Liver (tissue), 9 donors: ENCODE data around the gene SOWAHC. TPM values are rescaled to one million over a fixed set of nuclear protein-coding genes. Genes with fewer than 3 reads are reported as not detected.
"Not testable (repeated sequence)": the region's sequence is repeated elsewhere in the genome, so short reads cannot be mapped to it uniquely, and the experiment has no call there.

ENCODE experiments used
- DNase-seq: peaks from one replicate; pipeline ENCODE4 v3.0.0-alpha.2; 2017; ENCODE audit warnings: low spot score
- H3K27ac ChIP-seq, 2 donors: one replicate each; pipeline ENCODE4 v1.7.0; 2013; ENCODE audit warnings: inconsistent platforms in 2 of 2, low read length in 2 of 2, control low read depth in 1 of 2, low read depth in 1 of 2, mild to moderate bottlenecking in 1 of 2
- H3K27me3 ChIP-seq, 4 donors: one replicate each; pipeline versions ENCODE4 v1.6.1 to v1.7.0; 2013; ENCODE audit warnings: low read length in 3 of 4, inconsistent platforms in 1 of 4, mild to moderate bottlenecking in 1 of 4, moderate library complexity in 1 of 4; ENCODE audit not compliant: control insufficient read depth in 4 of 4, insufficient read depth in 4 of 4
- H3K36me3 ChIP-seq, 4 donors: one replicate each; pipeline versions ENCODE4 v1.6.1 to v1.7.0; 2013; ENCODE audit warnings: low read length in 3 of 4, mild to moderate bottlenecking in 3 of 4, low read depth in 1 of 4, moderate library complexity in 1 of 4; ENCODE audit not compliant: control insufficient read depth in 4 of 4, insufficient read depth in 3 of 4
- H3K4me1 ChIP-seq, 4 donors: one replicate each; pipeline versions ENCODE4 v1.6.1 to v1.7.0; 2013; ENCODE audit warnings: low read length in 3 of 4, mild to moderate bottlenecking in 3 of 4, moderate library complexity in 1 of 4; ENCODE audit not compliant: control insufficient read depth in 4 of 4, insufficient read depth in 4 of 4
- H3K4me3 ChIP-seq, 3 donors: one replicate each; pipeline versions ENCODE4 v1.6.1 to v1.7.0; 2013; ENCODE audit warnings: low read length in 3 of 3, control low read depth in 1 of 3, low read depth in 1 of 3, mild to moderate bottlenecking in 1 of 3
- H3K9ac ChIP-seq, 2 donors: one replicate each; pipeline ENCODE4 v1.7.0; 2013; ENCODE audit warnings: low read length in 2 of 2, mild to moderate bottlenecking in 2 of 2, moderate library complexity in 2 of 2, control low read depth in 1 of 2, low read depth in 1 of 2
- H3K9me3 ChIP-seq, 4 donors: one replicate each; pipeline versions ENCODE4 v1.6.1 to v1.7.0; 2013; ENCODE audit warnings: low read length in 3 of 4; ENCODE audit not compliant: control insufficient read depth in 4 of 4
- ATF3 ChIP-seq: IDR thresholded peaks from 2 replicates; pipeline ENCODE4 v1.6.1; 2016; ENCODE audit warnings: antibody characterized with exemption
- CTCF ChIP-seq: fragments of 150-350 bp; IDR thresholded peaks from 2 replicates; pipeline ENCODE4 v1.5.1; 2017; ENCODE audit warnings: improper control_type of control experiment, low read depth, low read length; ENCODE audit not compliant: missing input control
- EGR1 ChIP-seq, 2 donors: IDR thresholded peaks; 2 replicates each; pipeline ENCODE4 v1.6.1; 2016 to 2018; ENCODE audit warnings: antibody characterized with exemption in 2 of 2, low read depth in 2 of 2
- FOXA1 ChIP-seq: IDR thresholded peaks from 2 replicates; pipeline ENCODE4 v1.6.1; 2016; ENCODE audit warnings: antibody characterized with exemption
- FOXA2 ChIP-seq: IDR thresholded peaks from 2 replicates; pipeline ENCODE4 v1.6.1; 2016; ENCODE audit warnings: antibody characterized with exemption
- GABPA ChIP-seq, 2 donors: IDR thresholded peaks in 1 of 2; conservative IDR thresholded peaks in 1 of 2; 2 replicates each; pipeline ENCODE4 v1.6.1; 2016; ENCODE audit warnings: antibody characterized with exemption in 2 of 2, mild to moderate bottlenecking in 1 of 2, moderate library complexity in 1 of 2
- HNF4A ChIP-seq, 2 donors: conservative IDR thresholded peaks; 2 replicates each; pipeline ENCODE4 v1.6.1; 2016; ENCODE audit warnings: antibody characterized with exemption in 2 of 2, mild to moderate bottlenecking in 2 of 2
- HNF4G ChIP-seq: IDR thresholded peaks from 2 replicates; pipeline ENCODE4 v1.6.1; 2016; ENCODE audit warnings: antibody characterized with exemption
- JUND ChIP-seq, 2 donors: IDR thresholded peaks; 2 replicates each; pipeline ENCODE4 v1.6.1; 2016; ENCODE audit warnings: antibody characterized with exemption in 2 of 2
- MAX ChIP-seq: IDR thresholded peaks from 2 replicates; pipeline ENCODE4 v1.6.1; 2016; ENCODE audit warnings: antibody characterized with exemption
- NR2F2 ChIP-seq: IDR thresholded peaks from 2 replicates; pipeline ENCODE4 v1.6.1; 2016; ENCODE audit warnings: antibody characterized with exemption
- RAD21 ChIP-seq, 2 donors: IDR thresholded peaks; 2 replicates each; pipeline ENCODE4 v1.6.1; 2016; ENCODE audit warnings: antibody characterized with exemption in 2 of 2, mild to moderate bottlenecking in 2 of 2
- REST ChIP-seq: IDR thresholded peaks from 2 replicates; pipeline ENCODE4 v1.6.1; 2016; ENCODE audit warnings: antibody characterized with exemption, mild to moderate bottlenecking
- RXRA ChIP-seq, 2 donors: IDR thresholded peaks; 2 replicates each; pipeline ENCODE4 v1.6.1; 2017 to 2018; ENCODE audit warnings: antibody characterized with exemption in 2 of 2, mild to moderate bottlenecking in 1 of 2
- SP1 ChIP-seq: IDR thresholded peaks from 2 replicates; pipeline ENCODE4 v1.6.1; 2018; ENCODE audit warnings: antibody characterized with exemption, mild to moderate bottlenecking
- TAF1 ChIP-seq: conservative IDR thresholded peaks from 2 replicates; pipeline ENCODE4 v1.6.1; 2016; ENCODE audit warnings: antibody characterized with exemption, mild to moderate bottlenecking
- ZBTB33 ChIP-seq: IDR thresholded peaks from 2 replicates; pipeline ENCODE4 v1.6.1; 2016; ENCODE audit warnings: antibody characterized with exemption
- WGBS: extraction: QIAGEN DNeasy Blood & Tissue Kit; methylation state at CpG from one replicate; pipeline ENCODE4 v1.1.7; 2013; 5-methylcytosine and 5-hydroxymethylcytosine counted together
- polyA plus RNA-seq, 2 donors: library from polyadenylated mRNA; stranded (reverse) in 1 of 2; unstranded in 1 of 2; fragments of 200-250 nt in 1 of 2; fragments of >200 nt in 1 of 2; fragmentation: Nextera tagmentation in 1 of 2; extraction: Ambion mirVana in 1 of 2; gene quantifications; one replicate each; pipeline versions ENCODE4 v1.2.1 to v1.2.3, GENCODE V29; 2013 to 2015
- total RNA-seq, 2 donors: library from RNA; depleted of rRNA; stranded (reverse); fragments of >200 nt; gene quantifications; one replicate each; pipeline ENCODE4 v1.2.3, GENCODE V29; 2014
- donor health status: healthy.
- donor health status: healthy.
- donor health status: healthy.
- donor health status: healthy.
- donor health status: healthy.

Gene SOWAHC
- total and polyA plus RNA-seq, 4 donors, result 7.0 to 16.9 (median 9.2) TPM

- no peak for TF ChIP-seq MAX
- TF ChIP-seq JUND (IDR thresholded peaks at IDR 0.05), result no peak
Observed at GRCh38 chr2:109637749-109638570, 23.8 kb downstream of the SOWAHC start (continued).

- Histone ChIP-seq H3K4me3 (no peak overlapping the region), H3K27me3 (no peaks in the 10 kb centered on the region), H3K9me3 (no peaks in the 10 kb centered on the region), H3K9ac (no peak overlapping the region), H3K36me3 (no peaks in the 10 kb centered on the region), H3K4me1 (peaks cover 2 to 10% (median 8%) of the 10 kb centered on the region in 4 donors), H3K27ac (no peak overlapping the region)
- WGBS, result 39% methylated on average over 3 of the region's 3 CpGs
- DNase-seq, result no peak
- TF ChIP-seq ZBTB33 (no peak), FOXA1 (no peak), FOXA2 (no peak), SP1 (no peak), HNF4A (conservative IDR thresholded peaks at IDR 0.05) (no peak), ATF3 (no peak), NR2F2 (no peak), TAF1 (no peak), JUND (IDR thresholded peaks at IDR 0.05) (no peak), EGR1 (IDR thresholded peaks at IDR 0.05; ENCODE audit: low read depth in 2 of 2) (no peak), GABPA (IDR thresholded peaks at IDR 0.05 in 1 of 2, conservative IDR thresholded peaks at IDR 0.05 in 1 of 2) (no peak), RAD21 (IDR thresholded peaks at IDR 0.05) (no peak), REST (no peak), RXRA (IDR thresholded peaks at IDR 0.05) (no peak), CTCF (no peak), HNF4G (no peak)
Observed at GRCh38 chr2:109638795-109639194, 24.6 kb downstream of the SOWAHC start.

- H3K9ac ChIP-seq, H3K36me3 ChIP-seq, H3K27me3 ChIP-seq, H3K27ac ChIP-seq, H3K9me3 ChIP-seq, H3K4me3 ChIP-seq, DNase-seq: not testable (repeated sequence)
- H3K4me1 ChIP-seq, result peaks cover 2 to 21% (median 12%) of the 10 kb centered on the region in 4 donors
- WGBS, result 96% methylated on average over 9 of the region's 9 CpGs
Observed at GRCh38 chr2:109640000-109640399, 25.8 kb downstream of the SOWAHC start.
